ENCODE measurements around the gene BAZ1A. TPM values are rescaled to one million over a fixed set of nuclear protein-coding genes. Genes with fewer than 3 reads are reported as not detected.

BAZ1A gene
- total RNA-seq, 1 donor from 2014 or later = 26.7 TPM

DNA sequence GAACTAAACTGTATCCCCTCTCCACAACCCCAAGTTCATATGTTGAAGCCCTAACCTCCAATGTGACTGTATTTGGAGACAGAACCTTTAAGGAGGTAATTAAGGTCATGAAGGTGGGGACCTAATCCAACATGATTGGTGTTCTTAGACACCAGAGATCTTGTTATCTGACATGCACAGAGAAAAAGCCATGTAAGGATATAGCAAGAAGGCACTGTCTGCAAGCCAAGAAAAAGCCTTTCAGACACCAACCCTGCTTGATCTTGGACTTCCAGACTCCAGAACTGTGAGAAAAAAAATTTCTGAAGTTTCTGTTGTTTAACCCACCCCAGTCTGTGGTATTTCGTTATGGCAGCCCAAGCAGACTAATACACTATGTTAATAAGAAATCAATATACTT is 98.5 kb downstream of the BAZ1A start:
- Mint-ChIP-seq H3K4me3 (ENCODE audit: unreplicated experiment) (no peak overlapping the region), H3K27ac (ENCODE audit: unreplicated experiment) (no peak overlapping the region)
- no peak for TF ChIP-seq CTCF (IDR thresholded peaks at IDR 0.05)

DNA sequence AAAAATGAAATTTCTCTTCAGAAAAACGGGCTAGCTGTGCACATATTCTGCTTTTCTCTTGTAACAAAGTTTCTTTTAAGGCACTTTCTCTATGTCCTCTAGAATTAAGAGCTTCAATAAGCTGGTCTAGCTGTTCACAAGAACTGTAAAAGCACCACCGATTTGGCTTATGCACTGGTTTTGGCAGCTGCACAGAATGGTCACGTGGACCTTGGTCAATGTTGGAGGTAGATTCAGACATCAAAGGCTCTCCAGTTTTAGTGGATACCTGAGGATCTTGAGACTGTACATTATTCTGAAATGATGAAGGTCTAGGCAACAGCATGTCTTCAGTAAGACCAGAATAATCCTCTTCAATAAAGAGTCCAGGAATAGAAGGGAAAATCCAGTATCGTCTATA is 99.2 kb downstream of the BAZ1A start:
- no peak for DNase-seq (ENCODE audit: extremely low spot score, unreplicated experiment)
- Mint-ChIP-seq H3K27ac (ENCODE audit: unreplicated experiment) (no peak overlapping the region), H3K27me3 (ENCODE audit: unreplicated experiment) (no peaks in the 10 kb centered on the region), H3K4me1 (ENCODE audit: unreplicated experiment) (no peaks in the 10 kb centered on the region), H3K9me3 (ENCODE audit: unreplicated experiment) (no peaks in the 10 kb centered on the region), H3K4me3 (ENCODE audit: unreplicated experiment) (no peak overlapping the region), H3K36me3 (ENCODE audit: unreplicated experiment) (peaks cover 52% of the 10 kb centered on the region)
- no peak for TF ChIP-seq CTCF (IDR thresholded peaks at IDR 0.05)

More for the DNA sequence above, 98.5 kb downstream of the BAZ1A start:
- H3K27me3 Mint-ChIP-seq (ENCODE audit: unreplicated experiment) = no peaks in the 10 kb centered on the region
- H3K36me3 Mint-ChIP-seq (ENCODE audit: unreplicated experiment) = peaks cover 51% of the 10 kb centered on the region
- DNase-seq (ENCODE audit: extremely low spot score, unreplicated experiment) = no peak
- H3K9me3 Mint-ChIP-seq (ENCODE audit: unreplicated experiment) = no peaks in the 10 kb centered on the region
- peaks cover 3% of the 10 kb centered on the region for H3K4me1 Mint-ChIP-seq (ENCODE audit: unreplicated experiment)

DNA sequence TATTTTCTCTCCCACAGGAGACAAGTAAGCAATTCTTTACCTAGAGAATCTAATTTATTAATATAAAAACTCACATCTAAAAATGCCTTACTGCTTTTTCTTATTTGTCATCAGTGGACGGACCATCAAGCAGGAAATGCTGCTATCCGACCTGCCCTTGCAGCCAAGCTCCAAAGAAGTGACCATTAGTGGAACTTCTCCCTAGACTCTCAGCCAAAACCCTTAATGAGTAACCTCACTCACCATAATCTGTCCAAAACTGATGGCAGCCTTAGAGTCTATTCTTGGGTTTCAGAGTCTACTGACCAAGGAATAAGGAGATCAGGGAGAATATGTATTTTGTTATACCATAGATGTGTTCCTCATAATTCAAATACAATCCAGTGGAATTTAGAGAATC is 99.8 kb downstream of the BAZ1A start:
- Mint-ChIP-seq H3K4me1 (ENCODE audit: unreplicated experiment) (no peaks in the 10 kb centered on the region), H3K27me3 (ENCODE audit: unreplicated experiment) (no peaks in the 10 kb centered on the region), H3K9me3 (ENCODE audit: unreplicated experiment) (no peaks in the 10 kb centered on the region), H3K36me3 (ENCODE audit: unreplicated experiment) (peaks cover 52% of the 10 kb centered on the region), H3K4me3 (ENCODE audit: unreplicated experiment) (no peak overlapping the region), H3K27ac (ENCODE audit: unreplicated experiment) (no peak overlapping the region)
- DNase-seq (ENCODE audit: extremely low spot score, unreplicated experiment) = no peak
- TF ChIP-seq CTCF (IDR thresholded peaks at IDR 0.05) = no peak

GRCh38 chr14:34770901-34771300 is 104.3 kb downstream of the BAZ1A start:
- H3K36me3 Mint-ChIP-seq (ENCODE audit: unreplicated experiment) = peaks cover 41% of the 10 kb centered on the region
- H3K9me3 Mint-ChIP-seq (ENCODE audit: unreplicated experiment) = no peaks in the 10 kb centered on the region
- no peak for TF ChIP-seq CTCF (IDR thresholded peaks at IDR 0.05)
- H3K4me3 Mint-ChIP-seq (ENCODE audit: unreplicated experiment) = no peak overlapping the region
- H3K4me1 Mint-ChIP-seq (ENCODE audit: unreplicated experiment) = peaks cover 17% of the 10 kb centered on the region
- no peaks in the 10 kb centered on the region for H3K27me3 Mint-ChIP-seq (ENCODE audit: unreplicated experiment)
- DNase-seq (ENCODE audit: extremely low spot score, unreplicated experiment) = no peak
- H3K27ac Mint-ChIP-seq (ENCODE audit: unreplicated experiment) = no peak overlapping the region

DNA sequence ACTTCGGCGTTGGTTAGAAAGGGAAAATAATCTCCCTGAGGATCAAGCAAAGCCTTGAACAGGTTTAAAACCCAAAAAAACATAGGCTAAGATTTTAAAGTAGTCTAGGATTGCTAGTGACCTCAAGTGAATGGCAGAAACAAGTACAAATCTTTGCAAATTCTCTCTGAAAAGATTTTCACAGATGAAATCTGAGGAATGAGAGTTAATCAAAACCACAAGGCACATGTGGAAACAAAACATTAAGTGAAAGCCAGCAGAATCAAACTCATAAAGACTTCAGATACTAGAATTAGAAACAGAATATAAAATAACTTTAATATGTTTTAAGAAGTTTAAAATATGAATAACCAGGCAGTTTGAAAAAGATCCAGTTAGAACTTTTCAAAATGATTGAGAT is 108.6 kb downstream of the BAZ1A start:
- Mint-ChIP-seq H3K4me3 (ENCODE audit: unreplicated experiment) (no peak overlapping the region), H3K36me3 (ENCODE audit: unreplicated experiment) (peaks cover 40% of the 10 kb centered on the region), H3K4me1 (ENCODE audit: unreplicated experiment) (peaks cover 19% of the 10 kb centered on the region), H3K9me3 (ENCODE audit: unreplicated experiment) (no peaks in the 10 kb centered on the region), H3K27me3 (ENCODE audit: unreplicated experiment) (no peaks in the 10 kb centered on the region), H3K27ac (ENCODE audit: unreplicated experiment) (peak overlapping the region; percentile 82)
- DNase-seq (ENCODE audit: extremely low spot score, unreplicated experiment) = no peak
- TF ChIP-seq CTCF (IDR thresholded peaks at IDR 0.05) = no peak
